SU-DHL-6 (cell line): ENCODE measurements around the gene IFFO2.

Experiments
- H2AFZ ChIP-seq: fragments of 200-600 bp; sonication (generic); 2 replicates; pipeline ENCODE4 v1.6.1; 2014; ENCODE audit warnings: low read depth, mild to moderate bottlenecking, moderate library complexity, mixed read lengths, antibody characterized with exemption, low read length; ENCODE audit not compliant: severe bottlenecking
- H3F3A ChIP-seq: fragments of 200-600 bp; shearing (Covaris generic); 2 replicates; pipeline ENCODE4 v1.6.0; 2016; ENCODE audit warnings: antibody characterized with exemption, mild to moderate bottlenecking; ENCODE audit not compliant: insufficient read depth
- H3K27ac ChIP-seq: fragments of 200-600 bp; sonication (generic); 2 replicates; pipeline ENCODE4 v1.5.1; 2016; ENCODE audit warnings: low read depth, mild to moderate bottlenecking, low read length, moderate library complexity, mixed read lengths
- H3K27me3 ChIP-seq: fragments of 200-600 bp; sonication (generic), shearing (Covaris generic); 2 replicates; pipeline ENCODE4 v1.6.0; 2014; ENCODE audit warnings: mild to moderate bottlenecking, low read length
- H3K36me3 ChIP-seq: fragments of 200-600 bp; sonication (generic); 2 replicates; pipeline ENCODE4 v1.6.1; 2014; ENCODE audit warnings: mild to moderate bottlenecking, low read length, mixed read lengths
- H3K4me2 ChIP-seq: fragments of 300-600, 200-600 bp; shearing (Covaris generic), sonication (generic); 2 replicates; pipeline ENCODE4 v1.6.0; 2014; ENCODE audit warnings: low read length, low read depth, mild to moderate bottlenecking; ENCODE audit not compliant: poor library complexity, severe bottlenecking
- H3K4me3 ChIP-seq: fragments of 200-600 bp; sonication (generic); 2 replicates; pipeline ENCODE4 v1.5.1; 2014; ENCODE audit warnings: antibody characterized with exemption, low read length, mild to moderate bottlenecking, mixed read lengths; ENCODE audit not compliant: insufficient read depth, poor library complexity, severe bottlenecking
- H3K79me2 ChIP-seq: fragments of 200-600 bp; sonication (generic); 2 replicates; pipeline ENCODE4 v1.6.1; 2014; ENCODE audit warnings: mild to moderate bottlenecking, low read length, moderate library complexity; ENCODE audit not compliant: insufficient read depth
- H3K9ac ChIP-seq: fragments of 200-600 bp; sonication (generic); 2 replicates; pipeline ENCODE4 v1.7.0; 2014; ENCODE audit warnings: mild to moderate bottlenecking, low read length
- H3K9me2 ChIP-seq: fragments of 200-600 bp; sonication (generic); replicated peaks from 2 replicates; pipeline ENCODE4 v1.6.1; 2014; ENCODE audit warnings: low read length; ENCODE audit not compliant: insufficient read depth
- H3K9me3 ChIP-seq: fragments of 200-600 bp; sonication (generic); 2 replicates; pipeline ENCODE4 v1.6.1; 2014; ENCODE audit warnings: low read length, mixed read lengths; ENCODE audit not compliant: insufficient read depth
- H4K20me1 ChIP-seq: fragments of 200-600 bp; sonication (generic); 2 replicates; pipeline ENCODE4 v1.6.1; 2014; ENCODE audit warnings: low read depth, mild to moderate bottlenecking, antibody characterized with exemption, low read length, moderate library complexity, mixed read lengths
- EZH2phosphoT487 ChIP-seq: fragments of 200-600 bp; sonication (generic), shearing (Covaris generic); conservative IDR thresholded peaks from 2 replicates; pipeline ENCODE4 v1.6.1; 2018; ENCODE audit warnings: mild to moderate bottlenecking, antibody characterized with exemption, low read length, moderate library complexity, mixed read lengths
- TF ChIP-seq, protein P1 (sequence below): fragments of 200-600 bp; sonication (generic); IDR thresholded peaks from one replicate; pipeline ENCODE4 v1.5.1; 2017; ENCODE audit warnings: antibody characterized with exemption, mild to moderate bottlenecking, low read length, moderate library complexity; ENCODE audit not compliant: insufficient read depth, poor library complexity, severe bottlenecking

IFFO2 gene

DNA sequence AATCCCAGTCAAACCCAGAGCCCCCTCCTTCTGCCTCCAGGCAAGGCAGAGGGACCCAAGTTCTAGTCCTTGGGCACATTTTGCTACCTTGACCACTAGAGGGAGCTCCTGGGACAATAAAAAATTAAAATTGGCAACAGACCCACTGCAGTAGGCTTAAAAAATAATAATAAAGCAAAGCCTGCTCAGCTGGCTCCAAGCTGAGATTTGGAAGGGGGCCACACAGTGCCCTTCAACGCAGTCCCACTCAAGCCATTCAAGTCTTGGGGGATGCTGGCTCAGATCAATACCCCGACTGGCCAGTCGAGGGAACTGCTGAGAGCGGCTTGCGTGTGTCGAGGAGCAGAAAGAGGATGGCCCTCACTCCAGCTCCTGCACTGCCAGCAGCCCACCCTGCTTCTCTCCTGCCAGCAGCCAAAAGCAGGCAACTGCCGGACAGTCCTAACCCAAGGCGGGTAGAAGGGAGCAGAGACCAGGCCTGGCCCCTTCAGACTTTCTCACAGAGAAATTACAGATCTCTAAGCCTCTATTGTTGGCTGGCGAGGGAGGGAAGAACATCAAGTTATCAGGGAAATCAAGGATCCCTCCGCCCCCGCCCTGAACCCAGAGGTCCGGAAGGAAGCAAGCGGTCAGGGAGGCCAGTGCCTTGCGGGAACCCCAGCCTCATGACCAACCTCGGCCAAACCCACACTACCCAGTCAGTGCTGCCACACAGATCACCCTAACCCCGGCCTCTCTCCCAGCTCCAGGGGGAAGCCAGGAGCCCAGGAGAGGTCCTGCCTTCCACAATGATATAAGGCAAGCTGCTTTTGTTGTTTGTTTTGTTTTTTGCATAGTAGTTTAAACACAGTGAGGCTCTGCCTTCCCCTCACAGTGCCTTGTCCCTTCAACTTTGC, 49.2 kb downstream of the IFFO2 start:
- no peaks in the 10 kb centered on the region for H4K20me1 ChIP-seq
- no peaks in the 10 kb centered on the region for H3F3A ChIP-seq
- no peaks in the 10 kb centered on the region for H3K36me3 ChIP-seq
- H3K27ac ChIP-seq: no peak overlapping the region
- H3K27me3 ChIP-seq: no peaks in the 10 kb centered on the region
- H3K79me2 ChIP-seq: no peaks in the 10 kb centered on the region
- H3K9me2 ChIP-seq: no peaks in the 10 kb centered on the region
- no peak overlapping the region for H3K9ac ChIP-seq
- H2AFZ ChIP-seq: no peak overlapping the region
- no peak overlapping the region for H3K4me3 ChIP-seq
- no peak overlapping the region for H3K4me2 ChIP-seq
- TF ChIP-seq, protein P1, sequence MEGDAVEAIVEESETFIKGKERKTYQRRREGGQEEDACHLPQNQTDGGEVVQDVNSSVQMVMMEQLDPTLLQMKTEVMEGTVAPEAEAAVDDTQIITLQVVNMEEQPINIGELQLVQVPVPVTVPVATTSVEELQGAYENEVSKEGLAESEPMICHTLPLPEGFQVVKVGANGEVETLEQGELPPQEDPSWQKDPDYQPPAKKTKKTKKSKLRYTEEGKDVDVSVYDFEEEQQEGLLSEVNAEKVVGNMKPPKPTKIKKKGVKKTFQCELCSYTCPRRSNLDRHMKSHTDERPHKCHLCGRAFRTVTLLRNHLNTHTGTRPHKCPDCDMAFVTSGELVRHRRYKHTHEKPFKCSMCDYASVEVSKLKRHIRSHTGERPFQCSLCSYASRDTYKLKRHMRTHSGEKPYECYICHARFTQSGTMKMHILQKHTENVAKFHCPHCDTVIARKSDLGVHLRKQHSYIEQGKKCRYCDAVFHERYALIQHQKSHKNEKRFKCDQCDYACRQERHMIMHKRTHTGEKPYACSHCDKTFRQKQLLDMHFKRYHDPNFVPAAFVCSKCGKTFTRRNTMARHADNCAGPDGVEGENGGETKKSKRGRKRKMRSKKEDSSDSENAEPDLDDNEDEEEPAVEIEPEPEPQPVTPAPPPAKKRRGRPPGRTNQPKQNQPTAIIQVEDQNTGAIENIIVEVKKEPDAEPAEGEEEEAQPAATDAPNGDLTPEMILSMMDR: peak; percentile 78
- no peak for TF ChIP-seq EZH2phosphoT487
- H3K9me3 ChIP-seq: no peaks in the 10 kb centered on the region

DNA sequence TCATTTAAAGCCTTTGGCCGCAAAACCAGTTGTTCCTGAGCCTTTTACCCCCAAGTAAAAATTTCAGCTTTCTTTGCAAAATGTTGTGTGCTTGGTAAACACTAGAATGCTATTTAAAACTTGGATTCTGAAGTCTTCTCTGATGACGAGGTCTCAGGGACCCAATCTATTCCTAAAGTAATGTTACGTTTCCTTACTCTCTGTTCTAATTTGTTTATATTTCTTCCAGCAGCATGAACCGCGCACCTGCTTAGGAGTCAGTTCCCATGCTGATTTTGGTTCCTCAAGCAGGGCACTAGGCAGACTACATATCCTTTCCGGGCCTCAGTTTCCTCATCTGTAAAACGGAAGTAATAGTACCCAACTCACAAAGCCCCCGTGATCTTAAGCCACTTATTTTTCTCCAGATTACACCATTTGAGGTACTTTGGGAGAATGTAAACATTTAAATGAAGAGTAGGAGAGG, 53.2 kb downstream of the IFFO2 start:
- H3K9ac ChIP-seq: no peak overlapping the region
- no peaks in the 10 kb centered on the region for H3K9me2 ChIP-seq
- TF ChIP-seq, protein P1: no peak
- no peak for TF ChIP-seq EZH2phosphoT487
- H3F3A ChIP-seq: no peaks in the 10 kb centered on the region
- H3K79me2 ChIP-seq: no peaks in the 10 kb centered on the region
- no peak overlapping the region for H2AFZ ChIP-seq
- H3K27ac ChIP-seq: no peak overlapping the region
- no peak overlapping the region for H3K4me3 ChIP-seq
- H4K20me1 ChIP-seq: no peaks in the 10 kb centered on the region
- no peak overlapping the region for H3K4me2 ChIP-seq
- H3K9me3 ChIP-seq: no peaks in the 10 kb centered on the region
- no peaks in the 10 kb centered on the region for H3K36me3 ChIP-seq
- H3K27me3 ChIP-seq: no peaks in the 10 kb centered on the region

DNA sequence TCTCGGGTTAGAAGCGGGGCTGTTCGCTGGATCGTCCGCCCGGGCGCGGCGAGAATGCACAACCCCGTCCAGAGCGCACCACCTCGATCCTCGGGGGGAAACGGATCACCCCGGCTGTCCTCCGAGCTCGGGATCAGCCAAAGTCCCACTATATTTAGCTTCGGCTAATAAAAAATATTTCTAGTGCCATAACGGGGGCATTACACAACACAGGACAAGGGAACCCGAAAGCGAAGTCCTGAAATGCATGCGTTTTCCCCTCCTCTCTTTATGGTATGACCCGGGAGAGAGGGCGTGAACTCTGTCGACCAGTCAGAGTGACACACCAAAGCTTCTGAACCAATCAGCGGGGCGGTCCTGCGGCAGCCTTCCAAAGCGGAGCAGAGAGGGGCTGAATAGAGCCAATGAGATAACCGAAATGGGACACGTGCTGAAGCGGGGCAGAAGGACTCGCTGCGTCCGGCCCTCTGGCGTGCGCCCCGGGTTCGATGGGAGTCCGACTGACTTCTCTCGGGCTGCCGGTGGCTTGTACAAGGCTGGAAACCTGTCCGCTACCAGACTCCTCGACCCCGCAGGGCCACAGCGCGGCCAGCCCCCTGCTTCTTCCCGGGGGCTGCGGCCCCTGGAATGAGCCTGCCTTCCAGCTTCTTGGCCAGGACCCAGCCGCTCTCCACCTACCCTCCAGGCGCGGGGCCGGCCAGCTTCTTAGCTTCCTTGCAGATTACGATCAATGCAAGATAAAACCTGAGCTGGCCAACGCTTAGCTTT, 53.8 kb downstream of the IFFO2 start, which contains the start of gene ALDH4A1:
Gene ALDH4A1, minus strand, starts transcription at position 33 of the 768 bp plus-strand sequence. Its CDS starts 32 bp downstream, at position 1.
- Histone ChIP-seq H3K27ac (no peak within 1 kb of the TSS), H3K9ac (no peak within 1 kb of the TSS), H3K4me2 (no peak within 1 kb of the TSS)

More for the DNA sequence above, 53.8 kb downstream of the IFFO2 start, which contains the start of gene ALDH4A1:
- Histone ChIP-seq H3K9me2 (no peaks in the 10 kb centered on the region), H2AFZ (no peak within 1 kb of the TSS), H3K79me2 (no peaks in the 10 kb centered on the region), H3K36me3 (no peaks in the 10 kb centered on the region), H4K20me1 (no peaks in the 10 kb centered on the region), H3F3A (no peaks in the 10 kb centered on the region), H3K9me3 (no peaks in the 10 kb centered on the region), H3K4me3 (no peak within 1 kb of the TSS), H3K27me3 (no peaks in the 10 kb centered on the region)
- no peak for TF ChIP-seq EZH2phosphoT487
- TF ChIP-seq, protein P1: no peak
